Keratinocyte (primary cell): ENCODE measurements around the gene BCL7A.

ENCODE experiments used
- EZH2 ChIP-seq: IDR thresholded peaks from one replicate; pipeline ENCODE4 v1.6.1; 2012; ENCODE audit warnings: inconsistent platforms, mild to moderate bottlenecking, low read length, moderate library complexity
- TF ChIP-seq, protein P1 (sequence below), 3 experiments: IDR thresholded peaks in 1 of 3; conservative IDR thresholded peaks in 1 of 3; optimal IDR thresholded peaks in 1 of 3; 2 replicates in 2 of 3; 3 replicates in 1 of 3; pipeline versions ENCODE3 to v1.5.1; 2011; ENCODE audit warnings: low read length in 3 of 3, mild to moderate bottlenecking in 3 of 3, moderate library complexity in 2 of 3, control low read depth in 1 of 3, inconsistent platforms in 1 of 3; ENCODE audit not compliant: insufficient read depth in 2 of 3; ENCODE audit errors: extremely low read depth in 1 of 3

- TF ChIP-seq, protein P1, sequence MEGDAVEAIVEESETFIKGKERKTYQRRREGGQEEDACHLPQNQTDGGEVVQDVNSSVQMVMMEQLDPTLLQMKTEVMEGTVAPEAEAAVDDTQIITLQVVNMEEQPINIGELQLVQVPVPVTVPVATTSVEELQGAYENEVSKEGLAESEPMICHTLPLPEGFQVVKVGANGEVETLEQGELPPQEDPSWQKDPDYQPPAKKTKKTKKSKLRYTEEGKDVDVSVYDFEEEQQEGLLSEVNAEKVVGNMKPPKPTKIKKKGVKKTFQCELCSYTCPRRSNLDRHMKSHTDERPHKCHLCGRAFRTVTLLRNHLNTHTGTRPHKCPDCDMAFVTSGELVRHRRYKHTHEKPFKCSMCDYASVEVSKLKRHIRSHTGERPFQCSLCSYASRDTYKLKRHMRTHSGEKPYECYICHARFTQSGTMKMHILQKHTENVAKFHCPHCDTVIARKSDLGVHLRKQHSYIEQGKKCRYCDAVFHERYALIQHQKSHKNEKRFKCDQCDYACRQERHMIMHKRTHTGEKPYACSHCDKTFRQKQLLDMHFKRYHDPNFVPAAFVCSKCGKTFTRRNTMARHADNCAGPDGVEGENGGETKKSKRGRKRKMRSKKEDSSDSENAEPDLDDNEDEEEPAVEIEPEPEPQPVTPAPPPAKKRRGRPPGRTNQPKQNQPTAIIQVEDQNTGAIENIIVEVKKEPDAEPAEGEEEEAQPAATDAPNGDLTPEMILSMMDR (optimal IDR thresholded peaks at IDR 0.05 in 1 of 3, IDR thresholded peaks at IDR 0.05 in 1 of 3, conservative IDR thresholded peaks at IDR 0.05 in 1 of 3; ENCODE audit: extremely low read depth in 1 of 3, insufficient read depth in 2 of 3, low read length in 3 of 3) = no peak
- TF ChIP-seq EZH2 = no peak
Measured at GRCh38 chr12:122042910-122043309, 21.2 kb downstream of the BCL7A start.
